Measurements from ENCODE around the gene FLACC1. TPM values are rescaled to one million over a fixed set of nuclear protein-coding genes. Genes with fewer than 3 reads are reported as not detected.

The FLACC1 gene
- 0.55 and 0.69 TPM in 2 replicates for total RNA-seq
- long read RNA-seq, partial matches to known transcripts, result 0 of 2 reads
- long read RNA-seq, other reads (novel, unspliced or antisense), result 2 of 2 reads

- Mint-ChIP-seq H3K4me1 (ENCODE audit: low read depth) (peaks cover 4% of the 10 kb centered on the region), H3K27ac (peak within 1 kb of the TSS; percentile 11), H3K9me3 (ENCODE audit: low read depth) (no peaks in the 10 kb centered on the region), H3K4me3 (ENCODE audit: low read depth) (no peak within 1 kb of the TSS), H3K36me3 (ENCODE audit: insufficient read depth) (peaks cover 6% of the 10 kb centered on the region), H3K27me3 (no peaks in the 10 kb centered on the region)
- no peak for DNase-seq (ENCODE audit: low spot score, unreplicated experiment)
- TF ChIP-seq, protein P1, sequence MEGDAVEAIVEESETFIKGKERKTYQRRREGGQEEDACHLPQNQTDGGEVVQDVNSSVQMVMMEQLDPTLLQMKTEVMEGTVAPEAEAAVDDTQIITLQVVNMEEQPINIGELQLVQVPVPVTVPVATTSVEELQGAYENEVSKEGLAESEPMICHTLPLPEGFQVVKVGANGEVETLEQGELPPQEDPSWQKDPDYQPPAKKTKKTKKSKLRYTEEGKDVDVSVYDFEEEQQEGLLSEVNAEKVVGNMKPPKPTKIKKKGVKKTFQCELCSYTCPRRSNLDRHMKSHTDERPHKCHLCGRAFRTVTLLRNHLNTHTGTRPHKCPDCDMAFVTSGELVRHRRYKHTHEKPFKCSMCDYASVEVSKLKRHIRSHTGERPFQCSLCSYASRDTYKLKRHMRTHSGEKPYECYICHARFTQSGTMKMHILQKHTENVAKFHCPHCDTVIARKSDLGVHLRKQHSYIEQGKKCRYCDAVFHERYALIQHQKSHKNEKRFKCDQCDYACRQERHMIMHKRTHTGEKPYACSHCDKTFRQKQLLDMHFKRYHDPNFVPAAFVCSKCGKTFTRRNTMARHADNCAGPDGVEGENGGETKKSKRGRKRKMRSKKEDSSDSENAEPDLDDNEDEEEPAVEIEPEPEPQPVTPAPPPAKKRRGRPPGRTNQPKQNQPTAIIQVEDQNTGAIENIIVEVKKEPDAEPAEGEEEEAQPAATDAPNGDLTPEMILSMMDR (IDR thresholded peaks at IDR 0.05; ENCODE audit: unreplicated experiment), result no peak
Measured at GRCh38 chr2:201357221-201357620, at the start of gene FLACC1. Gene FLACC1, minus strand, starts transcription at chr2:201357345. Its CDS starts 5,941 bp downstream, at chr2:201351404.

- no peak overlapping the region for H3K4me3 Mint-ChIP-seq (ENCODE audit: low read depth)
- H3K4me1 Mint-ChIP-seq (ENCODE audit: low read depth), result peaks cover 9% of the 10 kb centered on the region
- TF ChIP-seq, protein P1 (IDR thresholded peaks at IDR 0.05; ENCODE audit: unreplicated experiment), result no peak
- no peaks in the 10 kb centered on the region for H3K36me3 Mint-ChIP-seq (ENCODE audit: insufficient read depth)
- H3K27ac Mint-ChIP-seq, result no peak overlapping the region
- no peak for DNase-seq (ENCODE audit: low spot score, unreplicated experiment)
- H3K27me3 Mint-ChIP-seq, result no peaks in the 10 kb centered on the region
- H3K9me3 Mint-ChIP-seq (ENCODE audit: low read depth), result no peaks in the 10 kb centered on the region
Measured at GRCh38 chr2:201406077-201406662, 49.0 kb upstream of the FLACC1 start.

- TF ChIP-seq, protein P1 (IDR thresholded peaks at IDR 0.05; ENCODE audit: unreplicated experiment), result no peak
Measured at GRCh38 chr2:201404699-201405280, 47.6 kb upstream of the FLACC1 start.

DNA sequence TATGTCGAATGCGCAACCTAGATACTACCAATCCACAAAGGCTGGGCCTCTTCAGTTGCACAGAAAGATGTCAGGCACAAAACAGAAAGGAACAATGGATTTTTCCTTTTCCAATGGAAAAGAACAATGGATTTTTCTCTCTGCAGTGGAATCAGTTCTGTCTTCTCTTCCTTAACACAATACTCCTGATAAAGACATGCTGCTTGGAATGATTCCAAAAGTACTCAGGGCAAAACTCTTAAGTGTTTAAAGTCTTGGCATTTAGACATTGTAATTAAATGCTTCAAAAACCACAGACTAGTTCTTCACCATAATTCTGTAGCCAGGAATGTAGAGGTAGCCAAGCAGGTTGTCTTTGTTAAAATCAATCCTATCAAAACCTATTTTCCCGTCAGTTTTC lies 46.7 kb upstream of the FLACC1 start:
- H3K4me3 Mint-ChIP-seq (ENCODE audit: low read depth), result no peak overlapping the region

More at GRCh38 chr2:201404699-201405280, 47.6 kb upstream of the FLACC1 start:
- DNase-seq (ENCODE audit: low spot score, unreplicated experiment), result no peak
- Mint-ChIP-seq H3K36me3 (ENCODE audit: insufficient read depth) (no peaks in the 10 kb centered on the region), H3K27ac (no peak overlapping the region), H3K4me1 (ENCODE audit: low read depth) (peaks cover 9% of the 10 kb centered on the region), H3K27me3 (no peaks in the 10 kb centered on the region), H3K4me3 (ENCODE audit: low read depth) (no peak overlapping the region), H3K9me3 (ENCODE audit: low read depth) (no peaks in the 10 kb centered on the region)

More for the DNA sequence above, 46.7 kb upstream of the FLACC1 start:
- no peak for DNase-seq (ENCODE audit: low spot score, unreplicated experiment)
- H3K27ac Mint-ChIP-seq, result no peak overlapping the region
- H3K4me1 Mint-ChIP-seq (ENCODE audit: low read depth), result peaks cover 9% of the 10 kb centered on the region
- peaks cover 1% of the 10 kb centered on the region for H3K36me3 Mint-ChIP-seq (ENCODE audit: insufficient read depth)
- no peaks in the 10 kb centered on the region for H3K9me3 Mint-ChIP-seq (ENCODE audit: low read depth)
- H3K27me3 Mint-ChIP-seq, result no peaks in the 10 kb centered on the region
- TF ChIP-seq, protein P1 (IDR thresholded peaks at IDR 0.05; ENCODE audit: unreplicated experiment), result no peak

Measured in progenitor cell of endocrine pancreas (in vitro differentiated cells).